ENCODE results near the gene ABCD2. TPM values are rescaled to one million over a fixed set of nuclear protein-coding genes. Genes with fewer than 3 reads are reported as not detected.

ABCD2 gene
- total RNA-seq, 1 donor from 2014 or later = 7.0 TPM

Other genes with a start within 250 kb of the ABCD2 start
- 28.1 and 29.5 TPM in 2 replicates for gene KIF21A, start 176.7 kb downstream of the ABCD2 start, total RNA-seq

Measured in activated CD4-positive, alpha-beta T cell treated with anti-CD3 and anti-CD28 coated beads, Interleukin-2, amount 10 ng/mL, durations not matched to agents 24 days and 14 days (primary cell).